Lower lobe of right lung (tissue), 2 donors: ENCODE results near the gene HARBI1. TPM values are rescaled to one million over a fixed set of nuclear protein-coding genes. Genes with fewer than 3 reads are reported as not detected.

Source experiments
- ATAC-seq, 2 donors: fragments of 200-7000 bp; cut with Tn5 transposase; one replicate each; pipeline ENCODE4 v1.9.1; 2020 to 2022; ENCODE audit warnings: mild to moderate bottlenecking in 2 of 2, moderate library complexity in 2 of 2
- DNase-seq: peaks from one replicate; pipeline ENCODE4 v3.0.0-alpha.2; 2020
- H3K27ac ChIP-seq: fragments of 200-600 bp; one replicate; pipeline ENCODE4 v1.8.0; 2022
- H3K27me3 ChIP-seq: fragments of 200-600 bp; one replicate; pipeline ENCODE4 v1.8.0; 2022; ENCODE audit warnings: low read depth
- H3K36me3 ChIP-seq: fragments of 200-600 bp; one replicate; pipeline ENCODE4 v1.8.0; 2022; ENCODE audit warnings: mild to moderate bottlenecking
- H3K4me1 ChIP-seq: fragments of 200-600 bp; one replicate; pipeline ENCODE4 v1.8.0; 2022
- H3K4me3 ChIP-seq: fragments of 200-600 bp; one replicate; pipeline ENCODE4 v1.8.0; 2022; ENCODE audit warnings: mild to moderate bottlenecking
- H3K9me3 ChIP-seq: fragments of 200-600 bp; one replicate; pipeline ENCODE4 v1.8.0; 2022
- CTCF ChIP-seq: fragments of 200-600 bp; IDR thresholded peaks from one replicate; pipeline ENCODE4 v1.8.0; 2022; ENCODE audit warnings: antibody characterized with exemption, mild to moderate bottlenecking
- intact Hi-C: fragments of 100-400 bp; cut with DNase I; formaldehyde crosslinking; loops from one replicate; pipeline ENCODE4 v1.11.0; 2022
- total RNA-seq: library from RNA; stranded (reverse); fragmentation: NEBNext Ultra II Directional; extraction: Animal tissue kit (Norgen Biotek cat#: 25700); gene quantifications from one replicate; pipeline ENCODE4 v1.2.1, GENCODE V29; 2021
- donor health status: DM: no; HTN: yes; CAD: no; lungs with severe emphysema.

HARBI1 gene
- total RNA-seq, 1 donor from 2014 or later = 6.3 TPM

GRCh38 chr11:46600194-46600960 lies 16.6 kb downstream of the HARBI1 start:
- no peak for TF ChIP-seq CTCF
- Histone ChIP-seq H3K27ac (no peak overlapping the region), H3K9me3 (no peaks in the 10 kb centered on the region), H3K27me3 (no peaks in the 10 kb centered on the region), H3K36me3 (peaks cover 8% of the 10 kb centered on the region), H3K4me1 (no peaks in the 10 kb centered on the region), H3K4me3 (no peak overlapping the region)
- intact Hi-C loops = no loop called here
- ATAC-seq (no peak), DNase-seq (no peak)

GRCh38 chr11:46599340-46600193 lies 17.5 kb downstream of the HARBI1 start:
- Histone ChIP-seq H3K36me3 (peaks cover 8% of the 10 kb centered on the region), H3K27me3 (no peaks in the 10 kb centered on the region), H3K4me1 (no peaks in the 10 kb centered on the region), H3K4me3 (no peak overlapping the region), H3K27ac (no peak overlapping the region), H3K9me3 (no peaks in the 10 kb centered on the region)
- ATAC-seq (peak; percentile 47 to 61), DNase-seq (no peak)
- intact Hi-C loops = no loop called here
- TF ChIP-seq CTCF = no peak

- Histone ChIP-seq H3K27ac (no peak overlapping the region), H3K9me3 (no peaks in the 10 kb centered on the region), H3K36me3 (no peaks in the 10 kb centered on the region), H3K4me1 (peaks cover 9% of the 10 kb centered on the region), H3K27me3 (no peaks in the 10 kb centered on the region), H3K4me3 (no peak overlapping the region)
- no peak for DNase-seq
- no peak for ATAC-seq
- no peak for TF ChIP-seq CTCF
- intact Hi-C loops = no loop called here
These were observed 19.3 kb downstream of the HARBI1 start for GRCh38 chr11:46597609-46598219.

GRCh38 chr11:46597155-46597554 lies 19.9 kb downstream of the HARBI1 start:
- intact Hi-C loops = no loop called here
- Histone ChIP-seq H3K9me3 (no peaks in the 10 kb centered on the region), H3K27me3 (no peaks in the 10 kb centered on the region), H3K4me3 (no peak overlapping the region), H3K36me3 (no peaks in the 10 kb centered on the region), H3K4me1 (peaks cover 15% of the 10 kb centered on the region), H3K27ac (no peak overlapping the region)
- TF ChIP-seq CTCF = no peak
- DNase-seq (no peak), ATAC-seq (no peak)

- Histone ChIP-seq H3K27me3 (no peaks in the 10 kb centered on the region), H3K27ac (no peak overlapping the region), H3K4me3 (no peak overlapping the region), H3K36me3 (no peaks in the 10 kb centered on the region), H3K9me3 (no peaks in the 10 kb centered on the region), H3K4me1 (peaks cover 38% of the 10 kb centered on the region)
- DNase-seq (no peak), ATAC-seq (no peak)
- intact Hi-C loops = no loop called here
- no peak for TF ChIP-seq CTCF
These were observed 22.2 kb downstream of the HARBI1 start for GRCh38 chr11:46594785-46595184.
